ENCODE results near the gene MUC15. TPM values are rescaled to one million over a fixed set of nuclear protein-coding genes. Genes with fewer than 3 reads are reported as not detected.

Gene MUC15
- total RNA-seq, 6 experiments from 2014 or later: not detected

DNA sequence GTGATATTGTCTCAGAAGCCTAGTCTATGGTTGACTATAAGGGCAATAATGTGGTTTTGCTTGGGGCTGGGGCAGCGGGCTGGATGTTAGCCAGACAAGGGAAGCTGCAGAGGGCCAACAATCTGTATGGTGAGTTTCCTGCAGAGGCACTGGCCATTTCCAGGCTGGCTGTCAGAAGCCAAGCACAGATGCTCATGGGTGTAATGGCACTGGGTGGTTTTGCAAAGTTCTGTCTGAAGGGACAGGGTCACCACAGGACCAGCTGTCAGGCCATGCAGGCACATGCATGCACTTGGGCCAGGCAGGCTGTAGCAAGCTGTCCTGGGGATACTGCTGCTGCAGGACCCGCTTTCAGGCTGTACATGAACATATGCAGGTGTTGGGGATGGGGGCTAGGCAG, 41.7 kb upstream of the MUC15 start:
- intact Hi-C loops (cut with DNase I): no loop called here
- no peaks in the 10 kb centered on the region for H3K4me1 ChIP-seq
- 80% methylated on average over 1 of the region's 2 CpGs for WGBS (ENCODE audit: insufficient coverage, low coverage, low lambda C conversion rate, missing lambda C conversion rate)
- no peak overlapping the region for H3K4me3 ChIP-seq
- no peak for ATAC-seq
- no peaks in the 10 kb centered on the region for H3K27me3 ChIP-seq
- no peak for DNase-seq
- peaks cover 0 to 5% (median 0%) of the 10 kb centered on the region in 4 donors for H3K9me3 ChIP-seq
- H3K27ac ChIP-seq: no peak overlapping the region
- no peak for TF ChIP-seq POLR2A (IDR thresholded peaks at IDR 0.05)
- TF ChIP-seq, protein P1, sequence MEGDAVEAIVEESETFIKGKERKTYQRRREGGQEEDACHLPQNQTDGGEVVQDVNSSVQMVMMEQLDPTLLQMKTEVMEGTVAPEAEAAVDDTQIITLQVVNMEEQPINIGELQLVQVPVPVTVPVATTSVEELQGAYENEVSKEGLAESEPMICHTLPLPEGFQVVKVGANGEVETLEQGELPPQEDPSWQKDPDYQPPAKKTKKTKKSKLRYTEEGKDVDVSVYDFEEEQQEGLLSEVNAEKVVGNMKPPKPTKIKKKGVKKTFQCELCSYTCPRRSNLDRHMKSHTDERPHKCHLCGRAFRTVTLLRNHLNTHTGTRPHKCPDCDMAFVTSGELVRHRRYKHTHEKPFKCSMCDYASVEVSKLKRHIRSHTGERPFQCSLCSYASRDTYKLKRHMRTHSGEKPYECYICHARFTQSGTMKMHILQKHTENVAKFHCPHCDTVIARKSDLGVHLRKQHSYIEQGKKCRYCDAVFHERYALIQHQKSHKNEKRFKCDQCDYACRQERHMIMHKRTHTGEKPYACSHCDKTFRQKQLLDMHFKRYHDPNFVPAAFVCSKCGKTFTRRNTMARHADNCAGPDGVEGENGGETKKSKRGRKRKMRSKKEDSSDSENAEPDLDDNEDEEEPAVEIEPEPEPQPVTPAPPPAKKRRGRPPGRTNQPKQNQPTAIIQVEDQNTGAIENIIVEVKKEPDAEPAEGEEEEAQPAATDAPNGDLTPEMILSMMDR (IDR thresholded peaks at IDR 0.05): no peak
- H3K36me3 ChIP-seq: no peaks in the 10 kb centered on the region

DNA sequence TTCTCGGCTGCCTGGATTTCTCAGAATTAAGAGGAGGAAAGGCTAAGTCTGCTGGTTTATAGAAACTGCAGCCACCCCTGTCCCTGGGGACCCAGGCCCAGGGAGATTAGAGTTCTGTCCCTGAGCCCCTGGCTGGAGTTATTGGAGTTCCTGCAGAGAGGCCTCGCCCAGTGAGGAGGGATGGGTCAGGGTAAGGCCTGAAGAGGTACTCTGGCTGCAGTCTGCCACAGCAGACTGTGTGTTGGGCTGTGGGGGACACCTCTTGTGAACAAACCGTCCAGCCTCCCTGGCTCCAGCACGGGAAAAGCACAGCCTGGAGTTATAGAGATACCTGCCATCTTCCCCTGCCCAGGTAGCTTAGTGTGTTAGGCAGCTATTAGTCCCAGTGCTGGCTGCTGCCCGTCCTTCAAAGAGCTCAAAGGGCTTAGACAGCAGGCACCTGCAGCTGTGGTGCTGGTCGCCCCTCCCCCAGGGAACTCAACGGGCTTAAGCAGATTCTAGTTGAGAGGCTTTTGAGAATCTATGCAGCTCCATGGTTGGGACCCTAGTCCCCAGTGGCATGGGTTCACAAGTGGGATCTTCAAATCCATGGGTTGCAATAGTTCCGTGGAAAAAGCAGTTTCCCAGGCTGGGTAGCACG, 36.6 kb upstream of the MUC15 start:
- H3K27me3 ChIP-seq: no peaks in the 10 kb centered on the region
- ATAC-seq (no peak), DNase-seq (no peak)
- H3K4me3 ChIP-seq: no peak overlapping the region
- no peak overlapping the region for H3K27ac ChIP-seq
- no peaks in the 10 kb centered on the region for H3K36me3 ChIP-seq
- 53% methylated on average over 3 of the region's 9 CpGs for WGBS (ENCODE audit: insufficient coverage, low coverage, low lambda C conversion rate, missing lambda C conversion rate)
- intact Hi-C loops (cut with DNase I): no loop called here
- peaks cover 0 to 5% (median 0%) of the 10 kb centered on the region in 4 donors for H3K9me3 ChIP-seq
- no peaks in the 10 kb centered on the region for H3K4me1 ChIP-seq
- TF ChIP-seq, protein P1 (IDR thresholded peaks at IDR 0.05): no peak
- no peak for TF ChIP-seq POLR2A (IDR thresholded peaks at IDR 0.05)

DNA sequence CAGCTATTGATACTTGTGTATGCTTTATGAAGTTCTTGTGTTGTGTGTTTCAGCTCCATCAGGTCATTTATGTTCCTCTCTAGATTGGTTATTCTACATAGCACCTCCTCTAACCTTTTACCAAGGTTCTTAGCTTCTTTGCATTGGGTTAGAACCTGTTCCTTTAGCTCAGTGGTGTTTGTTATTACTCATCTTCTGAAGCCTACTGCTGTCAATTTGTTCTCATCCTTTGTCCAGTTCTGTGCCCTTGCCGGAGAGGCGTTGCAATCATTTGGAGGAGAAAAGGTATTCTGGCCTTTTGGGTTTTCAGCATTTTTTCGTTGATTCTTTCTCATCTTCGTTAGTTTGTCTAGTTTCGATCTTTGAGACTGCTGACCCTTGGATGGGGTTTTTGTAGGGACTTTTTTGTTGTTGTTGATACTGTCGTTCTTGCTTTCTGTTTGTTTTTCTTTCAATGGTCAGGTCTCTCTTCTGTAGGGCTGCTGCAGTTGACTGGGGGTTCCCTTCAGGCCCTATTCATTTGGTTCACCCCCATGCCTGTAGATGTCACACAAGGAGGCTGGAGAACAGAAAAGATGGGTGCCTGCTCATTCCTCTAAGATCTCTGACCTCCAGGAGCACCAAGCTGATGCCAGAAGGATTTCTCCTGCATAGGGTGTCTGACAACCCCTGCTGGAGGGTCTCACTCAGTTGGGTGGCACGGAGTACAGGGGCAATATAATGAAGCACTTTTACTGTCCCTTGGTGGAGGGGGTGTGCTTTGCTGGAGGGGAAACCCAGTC, 35.9 kb upstream of the MUC15 start:
- 72% methylated on average over 7 of the region's 7 CpGs for WGBS (ENCODE audit: insufficient coverage, low coverage, low lambda C conversion rate, missing lambda C conversion rate)
- DNase-seq: no peak
- no peak overlapping the region for H3K4me3 ChIP-seq

DNA sequence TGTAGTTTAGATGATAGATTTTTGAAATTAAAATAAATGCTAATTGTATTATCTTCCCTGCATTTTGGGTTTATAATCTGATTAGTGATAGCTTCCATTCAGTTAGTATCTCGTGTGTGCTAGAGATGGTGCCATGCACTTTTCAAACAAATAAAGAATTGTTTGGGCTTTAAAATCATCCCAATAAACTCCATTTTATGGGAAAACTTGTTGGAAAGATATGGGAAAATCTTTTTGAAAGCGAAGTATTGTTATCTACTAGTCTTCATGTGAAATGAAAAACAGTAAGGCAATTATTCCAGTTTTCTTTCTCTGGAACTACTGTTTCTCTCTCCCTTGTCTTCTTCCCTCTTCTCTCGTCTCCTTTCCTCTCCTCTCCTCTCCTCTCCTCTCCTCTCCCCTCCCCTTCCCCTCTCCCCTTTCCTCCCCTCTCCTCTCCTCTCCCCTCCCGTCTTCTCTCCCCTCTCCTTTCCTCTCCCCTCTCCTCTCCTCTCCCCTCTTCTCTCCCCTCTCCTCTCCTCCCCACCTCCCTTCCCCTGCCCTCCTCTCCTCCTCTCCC, 27.9 kb upstream of the MUC15 start:
- intact Hi-C loops (cut with DNase I): no loop called here
- TF ChIP-seq POLR2A (IDR thresholded peaks at IDR 0.05): no peak
- TF ChIP-seq, protein P1 (IDR thresholded peaks at IDR 0.05): no peak
- DNase-seq (no peak), ATAC-seq (no peak)
- Histone ChIP-seq H3K4me1 (no peaks in the 10 kb centered on the region), H3K27me3 (no peaks in the 10 kb centered on the region), H3K36me3 (no peaks in the 10 kb centered on the region), H3K9me3 (no peaks in the 10 kb centered on the region), H3K4me3 (no peak overlapping the region), H3K27ac (no peak overlapping the region)
- 47% methylated on average over 3 of the region's 4 CpGs for WGBS (ENCODE audit: insufficient coverage, low coverage, low lambda C conversion rate, missing lambda C conversion rate)

More for the DNA sequence above, 35.9 kb upstream of the MUC15 start:
- H3K9me3 ChIP-seq: peaks cover 0 to 5% (median 0%) of the 10 kb centered on the region in 4 donors
- H3K4me1 ChIP-seq: no peaks in the 10 kb centered on the region
- TF ChIP-seq, protein P1 (IDR thresholded peaks at IDR 0.05): no peak
- no peak for TF ChIP-seq POLR2A (IDR thresholded peaks at IDR 0.05)
- no peak overlapping the region for H3K27ac ChIP-seq
- no peaks in the 10 kb centered on the region for H3K36me3 ChIP-seq
- ATAC-seq: no peak
- intact Hi-C loops (cut with DNase I): no loop called here
- H3K27me3 ChIP-seq: no peaks in the 10 kb centered on the region

Measured in right lobe of liver (tissue), 6 donors.